ENCODE measurements around the gene TMEM17. TPM values are rescaled to one million over a fixed set of nuclear protein-coding genes. Genes with fewer than 3 reads are reported as not detected.

TMEM17 gene
- total RNA-seq, 1 experiment from 2014 or later: 5.4 TPM

DNA sequence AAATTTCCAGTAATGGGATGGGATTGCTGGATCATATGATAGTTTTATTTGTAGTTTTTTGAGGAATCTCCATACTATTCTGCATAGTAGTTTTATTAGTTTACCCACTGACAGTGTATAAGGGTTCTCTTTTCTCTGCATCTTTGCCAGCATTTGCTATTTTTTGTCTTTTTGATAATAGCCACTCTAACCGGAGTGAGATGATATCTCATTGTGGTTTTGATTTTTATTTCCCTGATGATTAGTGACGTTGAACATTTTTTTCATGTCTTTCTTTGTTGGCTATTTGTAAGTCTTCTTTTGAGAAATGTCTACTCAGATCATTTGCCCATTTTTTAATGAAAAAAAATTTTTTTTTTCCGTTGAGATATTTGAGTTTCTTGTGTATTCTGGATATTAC, 26.1 kb downstream of the TMEM17 start:
- no peak for DNase-seq (ENCODE audit: low read depth)
- in situ Hi-C loops (cut with HindIII; ENCODE audit: low pct_unique_long_range_greater_than_20kb, low sequenced_read_pairs): no loop called here

- in situ Hi-C loops (cut with HindIII; ENCODE audit: low pct_unique_long_range_greater_than_20kb, low sequenced_read_pairs): no loop called here
- no peak for DNase-seq (ENCODE audit: low read depth)
These were observed 27.9 kb downstream of the TMEM17 start for GRCh38 chr2:62478093-62478580.

DNA sequence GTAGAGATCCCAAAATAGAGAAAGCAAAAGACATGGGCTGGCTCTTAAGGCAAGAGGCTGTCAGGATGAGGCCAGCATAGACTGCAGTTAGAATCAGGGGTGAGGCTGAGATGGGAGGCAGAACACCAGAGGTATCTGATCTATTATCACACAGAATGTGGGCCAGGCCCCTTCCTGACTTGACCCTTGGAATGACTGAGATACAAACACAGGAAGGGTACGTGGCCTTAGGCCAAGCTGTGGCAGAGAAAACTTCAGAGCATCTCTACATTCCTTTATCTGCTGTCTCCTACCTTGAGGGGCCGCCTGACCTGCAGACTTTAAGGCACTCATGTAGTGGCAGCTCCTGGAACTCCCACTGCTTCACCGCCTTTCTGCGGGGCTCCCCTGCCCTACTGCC, 28.4 kb downstream of the TMEM17 start:
- in situ Hi-C loops (cut with HindIII; ENCODE audit: low pct_unique_long_range_greater_than_20kb, low sequenced_read_pairs): no loop called here
- DNase-seq (ENCODE audit: low read depth): no peak

DNA sequence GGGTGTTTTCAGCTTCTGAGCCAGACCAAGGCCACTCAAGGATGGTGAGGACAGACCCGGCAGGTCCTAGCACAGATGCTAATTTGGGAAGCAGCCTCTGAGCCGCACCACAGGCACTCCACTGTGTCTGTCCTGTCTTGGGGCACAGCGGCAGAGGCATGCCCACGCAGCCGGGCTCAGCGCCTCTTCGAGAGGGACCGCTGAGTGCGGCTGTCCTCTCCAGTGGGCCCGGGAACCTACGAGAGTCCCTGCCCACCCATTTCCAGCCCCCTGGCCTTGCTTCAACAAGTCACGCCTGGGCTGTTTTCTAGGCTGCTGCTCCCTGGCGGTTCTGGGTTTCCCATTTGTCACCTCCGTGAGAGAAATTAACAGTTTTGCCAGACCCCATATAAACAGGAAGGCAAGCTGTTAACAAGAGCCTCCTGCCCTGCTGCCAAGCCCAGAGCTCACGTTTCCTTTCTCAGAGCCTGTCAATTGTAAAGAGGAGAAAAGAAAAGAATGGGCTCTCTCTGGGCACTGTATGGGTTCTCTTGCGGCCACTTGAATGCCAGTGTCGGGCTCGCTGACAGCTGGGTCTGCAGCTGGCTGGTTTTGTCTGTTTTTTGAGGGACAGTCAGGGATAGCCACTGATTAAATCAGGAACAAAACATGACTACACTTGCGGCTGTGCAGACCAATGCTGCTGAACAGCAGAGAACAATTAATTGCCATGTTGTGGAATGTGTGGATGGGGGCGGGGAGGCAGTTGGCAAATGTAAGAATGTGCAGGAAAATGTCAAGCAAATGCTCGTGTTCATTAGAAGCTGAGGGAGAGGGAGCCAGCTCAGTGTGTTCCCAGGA, 30.6 kb downstream of the TMEM17 start:
- in situ Hi-C loops (cut with HindIII; ENCODE audit: low pct_unique_long_range_greater_than_20kb, low sequenced_read_pairs): no loop called here
- DNase-seq (ENCODE audit: low read depth): no peak

GRCh38 chr2:62474176-62474575, 31.8 kb downstream of the TMEM17 start:
- in situ Hi-C loops (cut with HindIII; ENCODE audit: low pct_unique_long_range_greater_than_20kb, low sequenced_read_pairs): no loop called here
- no peak for DNase-seq (ENCODE audit: low read depth)

GRCh38 chr2:62473246-62473827, 32.7 kb downstream of the TMEM17 start:
- in situ Hi-C loops (cut with HindIII; ENCODE audit: low pct_unique_long_range_greater_than_20kb, low sequenced_read_pairs): no loop called here
- DNase-seq (ENCODE audit: low read depth): no peak

DNA sequence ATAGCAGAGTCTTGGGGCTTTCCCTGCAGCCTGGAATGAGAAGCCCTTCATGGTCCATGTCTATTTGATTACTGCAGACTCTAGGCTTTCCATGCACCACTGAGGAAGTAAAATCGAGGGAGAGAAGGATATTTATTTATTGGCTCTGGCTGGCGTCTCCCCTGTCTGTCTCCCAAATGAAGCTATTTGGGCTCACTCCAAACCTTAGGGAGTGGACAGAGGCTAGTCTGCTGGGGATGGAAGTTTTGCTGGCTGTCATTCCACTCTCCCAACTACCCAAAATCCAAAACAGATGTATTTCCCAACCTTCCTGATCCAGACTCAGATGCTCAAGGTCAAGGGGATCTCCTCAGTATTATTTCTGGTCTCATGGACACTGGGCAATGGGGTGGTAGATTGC, 33.7 kb downstream of the TMEM17 start:
- no peak for DNase-seq (ENCODE audit: low read depth)
- in situ Hi-C loops (cut with HindIII; ENCODE audit: low pct_unique_long_range_greater_than_20kb, low sequenced_read_pairs): no loop called here

DNA sequence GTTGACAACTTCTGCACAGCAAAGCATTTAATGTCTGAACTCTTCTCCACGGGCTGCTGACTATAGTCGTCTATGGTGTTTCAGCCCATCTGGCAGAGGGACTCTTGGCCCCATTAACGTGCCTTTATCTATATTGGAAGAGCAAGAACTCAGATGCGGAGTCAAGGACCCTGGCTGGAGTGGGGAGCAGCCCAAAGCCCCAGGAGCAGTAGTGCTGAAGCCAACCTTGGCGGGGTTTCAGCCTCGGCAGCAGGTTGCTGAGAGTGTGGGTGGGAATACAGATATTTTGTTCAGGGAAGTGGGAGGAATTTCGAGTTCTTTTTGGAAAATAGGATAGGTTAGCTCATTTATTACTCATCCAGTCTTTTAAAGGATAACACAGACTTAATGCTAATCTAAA, 34.2 kb downstream of the TMEM17 start:
- DNase-seq (ENCODE audit: low read depth): no peak
- in situ Hi-C loops (cut with HindIII; ENCODE audit: low pct_unique_long_range_greater_than_20kb, low sequenced_read_pairs): no loop called here

DNA sequence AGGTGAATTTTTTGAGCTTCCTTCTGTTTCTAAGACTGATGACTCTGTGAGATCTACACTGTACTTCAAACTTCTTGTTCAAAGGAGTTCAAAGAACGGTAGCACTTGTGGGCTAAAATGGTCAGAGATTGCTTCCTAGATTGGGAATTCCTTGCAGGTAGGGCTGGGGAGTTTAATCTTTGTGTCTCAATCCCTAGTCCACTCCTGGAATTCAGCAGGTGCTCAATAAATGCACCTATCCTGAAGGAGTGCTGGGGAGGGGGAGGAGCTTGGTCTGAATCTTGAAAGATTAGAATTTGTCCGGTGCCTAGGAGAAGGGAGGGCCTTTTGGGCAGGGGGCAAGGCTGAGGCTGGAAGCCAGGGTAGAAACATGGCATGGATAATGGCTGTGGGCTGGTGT, 34.6 kb downstream of the TMEM17 start:
- in situ Hi-C loops (cut with HindIII; ENCODE audit: low pct_unique_long_range_greater_than_20kb, low sequenced_read_pairs): no loop called here
- DNase-seq (ENCODE audit: low read depth): no peak

GRCh38 chr2:62469548-62469947, 36.4 kb downstream of the TMEM17 start:
- no peak for DNase-seq (ENCODE audit: low read depth)
- in situ Hi-C loops (cut with HindIII; ENCODE audit: low pct_unique_long_range_greater_than_20kb, low sequenced_read_pairs): no loop called here

- DNase-seq (ENCODE audit: low read depth): no peak
- in situ Hi-C loops (cut with HindIII; ENCODE audit: low pct_unique_long_range_greater_than_20kb, low sequenced_read_pairs): no loop called here
These were observed 36.9 kb downstream of the TMEM17 start for GRCh38 chr2:62469114-62469513.

- in situ Hi-C loops (cut with HindIII; ENCODE audit: low pct_unique_long_range_greater_than_20kb, low sequenced_read_pairs): no loop called here
- no peak for DNase-seq (ENCODE audit: low read depth)
These were observed 38.3 kb downstream of the TMEM17 start for GRCh38 chr2:62467475-62468321.

- DNase-seq (ENCODE audit: low read depth): no peak
- in situ Hi-C loops (cut with HindIII; ENCODE audit: low pct_unique_long_range_greater_than_20kb, low sequenced_read_pairs): no loop called here
These were observed 38.9 kb downstream of the TMEM17 start for GRCh38 chr2:62467100-62467474.

- in situ Hi-C loops (cut with HindIII; ENCODE audit: low pct_unique_long_range_greater_than_20kb, low sequenced_read_pairs): no loop called here
- no peak for DNase-seq (ENCODE audit: low read depth)
These were observed 39.5 kb downstream of the TMEM17 start for GRCh38 chr2:62466503-62466854.

- in situ Hi-C loops (cut with HindIII; ENCODE audit: low pct_unique_long_range_greater_than_20kb, low sequenced_read_pairs): no loop called here
These were observed 40.1 kb downstream of the TMEM17 start for GRCh38 chr2:62465741-62466502.

GRCh38 chr2:62465039-62465740, 40.8 kb downstream of the TMEM17 start:
- in situ Hi-C loops (cut with HindIII; ENCODE audit: low pct_unique_long_range_greater_than_20kb, low sequenced_read_pairs): no loop called here
- no peak for DNase-seq (ENCODE audit: low read depth)

More at GRCh38 chr2:62465741-62466502, 40.1 kb downstream of the TMEM17 start:
- no peak for DNase-seq (ENCODE audit: low read depth)

- in situ Hi-C loops (cut with HindIII; ENCODE audit: low pct_unique_long_range_greater_than_20kb, low sequenced_read_pairs): no loop called here
These were observed 41.6 kb downstream of the TMEM17 start for GRCh38 chr2:62464221-62465007.

More at GRCh38 chr2:62464221-62465007, 41.6 kb downstream of the TMEM17 start:
- no peak for DNase-seq (ENCODE audit: low read depth)

Data from Caki2 (cell line).